ENCODE measurements around the gene VPS18. TPM values are rescaled to one million over a fixed set of nuclear protein-coding genes. Genes with fewer than 3 reads are reported as not detected.

Gene VPS18
- total RNA-seq, 1 experiment from 2014 or later, result 9.6 TPM

GRCh38 chr15:40915116-40915661 lies 20.9 kb downstream of the VPS18 start:
- intact Hi-C loops (cut with micrococcal nuclease; ENCODE audit: unreplicated experiment), result no loop called here
- Histone ChIP-seq H3F3A (ENCODE audit: insufficient read depth, low read depth) (no peaks in the 10 kb centered on the region), H3K9me3 (ENCODE audit: insufficient read depth, low read depth) (no peaks in the 10 kb centered on the region), H4K20me1 (ENCODE audit: insufficient read depth) (no peaks in the 10 kb centered on the region), H3K27me3 (ENCODE audit: insufficient read depth, low read depth) (no peaks in the 10 kb centered on the region), H3K4me2 (no peak overlapping the region), H3K79me2 (ENCODE audit: low read depth) (no peaks in the 10 kb centered on the region), H2AFZ (no peak overlapping the region), H3K9me2 (ENCODE audit: insufficient read depth) (no peaks in the 10 kb centered on the region), H3K4me3 (no peak overlapping the region), H3K36me3 (ENCODE audit: low read depth) (no peaks in the 10 kb centered on the region), H3K27ac (no peak overlapping the region), H3K4me1 (replicated peaks; ENCODE audit: insufficient read depth) (no peaks in the 10 kb centered on the region)
- ChIA-PET CTCF (no interaction called here), POLR2A (ENCODE audit: unreplicated experiment) (no interaction called here)
- no TSS peak for BruUV-seq (replicated peaks)
- TF ChIP-seq, protein P1, sequence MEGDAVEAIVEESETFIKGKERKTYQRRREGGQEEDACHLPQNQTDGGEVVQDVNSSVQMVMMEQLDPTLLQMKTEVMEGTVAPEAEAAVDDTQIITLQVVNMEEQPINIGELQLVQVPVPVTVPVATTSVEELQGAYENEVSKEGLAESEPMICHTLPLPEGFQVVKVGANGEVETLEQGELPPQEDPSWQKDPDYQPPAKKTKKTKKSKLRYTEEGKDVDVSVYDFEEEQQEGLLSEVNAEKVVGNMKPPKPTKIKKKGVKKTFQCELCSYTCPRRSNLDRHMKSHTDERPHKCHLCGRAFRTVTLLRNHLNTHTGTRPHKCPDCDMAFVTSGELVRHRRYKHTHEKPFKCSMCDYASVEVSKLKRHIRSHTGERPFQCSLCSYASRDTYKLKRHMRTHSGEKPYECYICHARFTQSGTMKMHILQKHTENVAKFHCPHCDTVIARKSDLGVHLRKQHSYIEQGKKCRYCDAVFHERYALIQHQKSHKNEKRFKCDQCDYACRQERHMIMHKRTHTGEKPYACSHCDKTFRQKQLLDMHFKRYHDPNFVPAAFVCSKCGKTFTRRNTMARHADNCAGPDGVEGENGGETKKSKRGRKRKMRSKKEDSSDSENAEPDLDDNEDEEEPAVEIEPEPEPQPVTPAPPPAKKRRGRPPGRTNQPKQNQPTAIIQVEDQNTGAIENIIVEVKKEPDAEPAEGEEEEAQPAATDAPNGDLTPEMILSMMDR (conservative IDR thresholded peaks at IDR 0.05), result no peak
- TF ChIP-seq EZH2 (IDR thresholded peaks at IDR 0.05; ENCODE audit: low read depth), result no peak
- no peak for DNase-seq

- Histone ChIP-seq H2AFZ (no peak overlapping the region), H3K36me3 (ENCODE audit: low read depth) (no peaks in the 10 kb centered on the region), H3K27me3 (ENCODE audit: insufficient read depth, low read depth) (no peaks in the 10 kb centered on the region), H3K79me2 (ENCODE audit: low read depth) (no peaks in the 10 kb centered on the region), H3K4me3 (no peak overlapping the region), H3K4me1 (replicated peaks; ENCODE audit: insufficient read depth) (no peaks in the 10 kb centered on the region), H4K20me1 (ENCODE audit: insufficient read depth) (no peaks in the 10 kb centered on the region), H3K27ac (no peak overlapping the region), H3K9me3 (ENCODE audit: insufficient read depth, low read depth) (no peaks in the 10 kb centered on the region), H3K4me2 (no peak overlapping the region), H3K9me2 (ENCODE audit: insufficient read depth) (no peaks in the 10 kb centered on the region), H3F3A (ENCODE audit: insufficient read depth, low read depth) (no peaks in the 10 kb centered on the region)
- ChIA-PET POLR2A (ENCODE audit: unreplicated experiment) (no interaction called here), CTCF (interaction anchor here (0.8 kb wide), 1 partner anchor 48 kb away, joined by 3 read pairs; no protein-coding TSS in a partner anchor)
- TF ChIP-seq, protein P1 (conservative IDR thresholded peaks at IDR 0.05), result no peak
- no peak for TF ChIP-seq EZH2 (IDR thresholded peaks at IDR 0.05; ENCODE audit: low read depth)
- intact Hi-C loops (cut with micrococcal nuclease; ENCODE audit: unreplicated experiment), result no loop called here
- no TSS peak for BruUV-seq (replicated peaks)
- no peak for DNase-seq
These were observed 21.4 kb downstream of the VPS18 start for GRCh38 chr15:40915679-40916078.

DNA sequence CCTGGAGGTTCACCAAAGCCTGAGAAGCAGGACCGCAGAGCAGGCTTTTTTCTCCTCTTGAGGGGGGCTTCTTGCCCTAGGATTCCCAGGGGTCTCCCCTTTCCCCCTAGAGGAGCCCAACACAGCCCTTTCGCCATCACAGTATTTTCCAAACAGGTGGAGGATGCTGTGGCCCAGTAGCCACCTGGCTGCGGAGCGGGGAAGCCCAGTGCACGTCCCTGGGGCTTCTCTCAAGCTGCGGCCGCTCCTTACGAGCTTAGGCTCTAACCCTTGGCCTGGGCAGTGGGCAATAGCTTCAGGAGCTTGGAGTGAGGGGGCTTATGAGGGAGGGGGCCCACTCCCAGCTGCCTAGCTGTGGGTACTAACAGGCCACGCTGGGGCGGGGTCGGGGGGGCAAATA lies 23.3 kb downstream of the VPS18 start:
- TF ChIP-seq, protein P1 (conservative IDR thresholded peaks at IDR 0.05), result no peak
- no peak for TF ChIP-seq EZH2 (IDR thresholded peaks at IDR 0.05; ENCODE audit: low read depth)
- no peaks in the 10 kb centered on the region for H3K4me1 ChIP-seq (replicated peaks; ENCODE audit: insufficient read depth)
- H3K36me3 ChIP-seq (ENCODE audit: low read depth), result no peaks in the 10 kb centered on the region
- ChIA-PET CTCF (interaction anchor here (0.6 to 0.7 kb wide), 2 partner anchors 10 to 59 kb away, joined by 3 to 12 read pairs; no protein-coding TSS in a partner anchor), POLR2A (ENCODE audit: unreplicated experiment) (no interaction called here)
- DNase-seq, result no peak
- H3K27me3 ChIP-seq (ENCODE audit: insufficient read depth, low read depth), result no peaks in the 10 kb centered on the region
- intact Hi-C loops (cut with micrococcal nuclease; ENCODE audit: unreplicated experiment), result no loop called here
- no peaks in the 10 kb centered on the region for H3K79me2 ChIP-seq (ENCODE audit: low read depth)
- no peaks in the 10 kb centered on the region for H3K9me2 ChIP-seq (ENCODE audit: insufficient read depth)
- no peak overlapping the region for H3K4me3 ChIP-seq
- no TSS peak for BruUV-seq (replicated peaks)
- H3K4me2 ChIP-seq, result no peak overlapping the region
- no peaks in the 10 kb centered on the region for H3F3A ChIP-seq (ENCODE audit: insufficient read depth, low read depth)
- no peak overlapping the region for H2AFZ ChIP-seq
- no peak overlapping the region for H3K27ac ChIP-seq
- H3K9me3 ChIP-seq (ENCODE audit: insufficient read depth, low read depth), result no peaks in the 10 kb centered on the region
- H4K20me1 ChIP-seq (ENCODE audit: insufficient read depth), result no peaks in the 10 kb centered on the region

All from PC-9 (cell line).